Pulmonary artery endothelial cell (primary cell): Measurements from ENCODE around the gene TBL2. TPM values are rescaled to one million over a fixed set of nuclear protein-coding genes. Genes with fewer than 3 reads are reported as not detected.
"Not testable (repeated sequence)": the region's sequence is repeated elsewhere in the genome, so short reads cannot be mapped to it uniquely, and the experiment has no call there.

Experiments
- DNase-seq: peaks from one replicate; pipeline ENCODE4 v3.0.0-alpha.2; 2011; ENCODE audit warnings: low read depth, low spot score
- total RNA-seq: library from RNA; depleted of rRNA; stranded (reverse); fragments of >200 nt; gene quantifications from 2 replicates; pipeline ENCODE4 v1.2.3, GENCODE V29; 2014

Gene TBL2, protein sequence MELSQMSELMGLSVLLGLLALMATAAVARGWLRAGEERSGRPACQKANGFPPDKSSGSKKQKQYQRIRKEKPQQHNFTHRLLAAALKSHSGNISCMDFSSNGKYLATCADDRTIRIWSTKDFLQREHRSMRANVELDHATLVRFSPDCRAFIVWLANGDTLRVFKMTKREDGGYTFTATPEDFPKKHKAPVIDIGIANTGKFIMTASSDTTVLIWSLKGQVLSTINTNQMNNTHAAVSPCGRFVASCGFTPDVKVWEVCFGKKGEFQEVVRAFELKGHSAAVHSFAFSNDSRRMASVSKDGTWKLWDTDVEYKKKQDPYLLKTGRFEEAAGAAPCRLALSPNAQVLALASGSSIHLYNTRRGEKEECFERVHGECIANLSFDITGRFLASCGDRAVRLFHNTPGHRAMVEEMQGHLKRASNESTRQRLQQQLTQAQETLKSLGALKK
- 47.0 and 83.0 TPM in 2 replicates for total RNA-seq

DNA sequence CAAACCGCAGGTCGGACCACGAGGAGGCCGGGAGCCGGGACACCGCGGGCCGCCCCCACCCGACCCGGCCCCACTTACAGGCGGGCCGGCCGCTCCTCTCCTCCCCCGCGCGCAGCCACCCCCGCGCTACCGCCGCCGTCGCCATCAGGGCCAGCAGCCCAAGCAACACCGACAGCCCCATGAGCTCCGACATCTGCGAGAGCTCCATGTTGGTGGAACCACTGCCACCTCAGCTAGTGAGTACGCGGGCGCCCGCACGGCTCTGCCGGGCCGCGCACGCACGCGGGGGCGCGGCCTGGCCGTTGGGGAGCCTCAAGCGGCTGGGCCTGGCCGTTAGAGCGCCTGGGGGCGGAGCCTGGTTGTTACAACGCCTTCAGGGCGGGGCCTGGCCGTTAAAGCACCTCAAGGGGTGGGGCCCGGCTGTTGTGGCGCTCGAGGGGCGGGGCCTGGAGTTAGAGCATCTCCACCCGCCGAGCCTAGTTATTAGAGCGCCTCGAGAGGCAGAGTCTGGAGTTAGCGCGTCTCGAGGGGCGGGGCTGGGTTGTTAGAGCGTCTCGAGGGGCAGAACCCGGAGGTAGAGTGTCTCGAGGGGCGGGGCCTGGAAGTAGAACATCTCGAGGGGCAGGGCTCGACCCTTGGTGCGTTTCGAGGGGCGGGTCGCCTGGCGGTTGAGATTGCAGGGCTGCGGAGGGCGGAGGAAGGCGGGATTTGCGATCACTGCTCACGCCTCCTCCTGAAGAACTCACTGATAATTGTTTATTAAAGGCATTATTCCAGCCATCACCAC lies at the start of gene TBL2:
Gene TBL2 (minus strand): TSS at position 238 of the 787 bp plus-strand sequence. CDS start 30 bp downstream, at position 208.
- DNase-seq = peak; percentile 91

DNA sequence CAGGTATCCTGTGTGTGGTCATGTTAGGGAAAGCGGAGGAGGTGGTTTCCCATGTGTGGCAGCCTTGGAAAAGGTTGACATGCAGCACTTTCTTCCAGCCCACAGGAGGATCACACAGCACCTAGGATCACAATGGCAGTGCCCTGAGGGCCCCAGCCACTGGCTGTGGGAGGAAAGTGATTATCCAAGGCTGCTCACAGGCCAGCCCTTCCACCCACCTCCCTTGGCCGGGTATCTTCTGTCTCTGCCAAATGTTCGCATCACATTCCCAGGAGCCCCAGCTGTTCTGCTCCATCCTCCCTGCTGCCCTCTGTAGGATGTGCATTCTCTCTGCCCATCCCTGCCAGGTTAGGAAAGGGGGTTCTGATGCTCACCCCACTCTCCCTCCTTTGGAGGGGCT lies 48.4 kb upstream of the TBL2 start:
- no peak for DNase-seq

DNA sequence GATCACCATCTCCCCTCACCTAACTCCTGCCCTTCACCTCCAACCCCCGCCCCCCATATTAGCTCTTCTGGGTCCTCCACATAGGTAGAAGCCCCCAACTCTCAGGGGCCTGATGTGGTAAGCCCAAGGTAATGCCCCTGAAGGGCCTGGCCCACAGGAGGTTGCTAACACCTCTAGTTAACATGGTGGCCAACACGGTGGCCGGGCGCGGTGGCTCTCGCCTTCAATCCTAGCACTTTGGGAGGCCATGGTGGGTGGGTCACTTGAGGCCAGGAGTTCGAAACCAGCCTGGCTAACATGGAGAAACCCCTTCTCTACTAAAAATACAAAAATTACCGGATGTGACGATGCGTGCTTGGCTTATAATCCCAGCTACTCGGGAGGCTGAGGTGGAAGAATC lies 46.9 kb upstream of the TBL2 start:
- no peak for DNase-seq

GRCh38 chr7:73624669-73625001 lies 46.3 kb upstream of the TBL2 start:
- no peak for DNase-seq

- no peak for DNase-seq
Measured at GRCh38 chr7:73623798-73624668, 45.7 kb upstream of the TBL2 start, which contains the start of gene MLXIPL. Gene MLXIPL, minus strand, starts transcription at chr7:73624522. Its CDS starts 30 bp downstream, at chr7:73624492.

DNA sequence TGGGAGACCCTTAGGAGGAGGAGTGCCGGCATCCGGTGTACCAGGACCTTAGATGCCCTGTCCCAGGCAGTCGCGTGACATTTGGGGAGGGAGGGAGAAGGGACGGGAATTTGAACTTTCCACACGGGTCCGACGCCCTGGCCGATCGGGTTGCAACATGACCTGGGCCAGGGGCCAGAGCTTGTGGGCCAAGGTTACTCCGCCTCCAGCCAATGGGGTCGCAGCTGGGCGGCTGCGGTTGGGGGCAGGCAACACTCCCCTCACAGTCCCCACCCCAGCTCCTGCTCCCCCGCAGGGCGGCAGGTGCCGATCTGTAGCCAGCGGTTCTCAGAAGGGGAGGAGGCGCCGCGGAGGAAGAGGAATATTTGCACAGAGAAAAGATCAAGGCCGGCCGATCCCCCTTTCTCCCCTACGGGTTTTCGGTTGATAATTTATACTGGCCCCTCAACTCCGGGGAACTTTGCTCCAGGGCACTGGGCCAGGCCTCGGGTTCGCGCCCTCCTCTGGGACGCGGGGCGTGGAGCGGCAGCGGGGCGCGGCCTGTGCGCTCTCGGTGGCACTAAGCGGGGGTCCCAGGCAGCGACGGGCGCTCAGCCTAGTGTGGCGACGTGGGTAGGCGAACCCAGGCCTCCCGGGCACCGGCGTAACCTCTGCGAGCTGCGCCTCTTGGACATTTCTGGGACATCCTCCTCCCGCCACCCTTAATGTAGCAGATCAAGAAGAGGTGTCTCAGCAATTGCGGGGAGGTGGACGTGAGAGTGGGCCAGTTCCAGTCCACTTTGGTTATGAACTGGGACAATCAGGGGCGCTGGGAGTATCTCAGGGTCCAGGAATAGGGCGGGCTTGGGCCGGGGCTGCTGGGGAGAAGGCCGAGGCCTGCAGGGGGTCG lies 44.8 kb upstream of the TBL2 start:
- DNase-seq = no peak

DNA sequence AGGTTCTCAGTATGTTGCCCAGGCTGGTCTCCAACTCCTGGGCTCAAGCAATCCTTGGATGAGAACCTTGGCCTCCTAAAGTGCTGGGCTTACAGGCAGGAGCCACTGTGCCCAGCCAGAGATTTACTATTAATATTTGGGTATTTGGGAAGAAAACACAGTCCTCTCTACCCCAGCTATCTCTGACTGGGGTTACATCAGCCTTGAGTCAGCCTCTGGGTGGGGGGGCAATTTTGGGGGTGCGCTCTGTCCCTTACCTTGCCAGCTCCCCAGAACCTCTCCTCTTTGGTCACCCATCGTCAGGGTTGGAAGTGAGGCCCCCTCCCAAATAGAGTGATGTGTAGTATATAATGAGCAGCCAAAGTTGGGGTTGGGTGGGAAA lies 44.1 kb upstream of the TBL2 start:
- DNase-seq = no peak

- DNase-seq = no peak
Measured at GRCh38 chr7:73621168-73622063, 43.0 kb upstream of the TBL2 start.

GRCh38 chr7:73619394-73619793 lies 41.0 kb upstream of the TBL2 start:
- not testable (repeated sequence) for DNase-seq

DNA sequence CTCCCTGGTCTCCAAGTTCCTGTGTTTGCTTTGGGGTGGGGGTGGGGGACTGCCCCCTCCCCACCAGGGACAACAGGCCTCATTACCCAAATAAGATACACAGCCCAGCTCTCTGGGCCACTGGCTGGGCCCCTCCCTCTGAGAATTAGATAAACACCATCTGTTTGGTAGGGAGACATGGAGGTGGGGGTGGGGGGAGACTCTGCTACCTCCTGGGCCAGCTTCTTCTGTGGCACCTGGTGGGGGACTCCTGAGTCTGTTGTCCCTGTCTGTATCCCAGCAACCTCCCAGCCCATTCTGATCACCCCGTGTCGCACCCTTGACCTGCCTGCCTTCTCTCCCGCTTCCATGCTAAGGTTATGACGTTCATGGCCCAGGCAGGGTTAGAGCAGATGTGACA lies 40.2 kb upstream of the TBL2 start:
- no peak for DNase-seq

DNA sequence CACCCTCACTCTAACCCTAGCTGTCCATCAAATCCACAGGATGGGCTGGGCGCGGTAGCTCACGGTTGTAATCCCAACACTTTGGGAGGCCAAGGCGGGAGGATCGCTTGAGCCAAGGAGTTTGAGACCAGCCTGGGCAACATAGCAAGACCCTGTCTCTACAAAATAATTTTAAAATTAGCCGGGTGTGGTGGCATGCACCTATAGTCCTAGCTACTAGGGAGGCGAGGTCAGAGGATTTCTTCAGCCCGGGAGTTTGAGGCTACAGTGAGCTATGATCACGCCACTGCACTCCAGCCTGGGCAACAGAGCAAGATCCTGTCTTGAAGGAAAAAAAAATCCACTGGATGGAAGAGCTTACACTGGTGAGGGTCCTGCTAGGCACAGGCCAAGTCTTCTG lies 39.1 kb upstream of the TBL2 start:
- DNase-seq = not testable (repeated sequence)

- no peak for DNase-seq
Measured at GRCh38 chr7:73615886-73616285, 37.5 kb upstream of the TBL2 start.

GRCh38 chr7:73614937-73615336 lies 36.6 kb upstream of the TBL2 start:
- not testable (repeated sequence) for DNase-seq

- no peak for DNase-seq
Measured at GRCh38 chr7:73613954-73614735, 35.8 kb upstream of the TBL2 start.

DNA sequence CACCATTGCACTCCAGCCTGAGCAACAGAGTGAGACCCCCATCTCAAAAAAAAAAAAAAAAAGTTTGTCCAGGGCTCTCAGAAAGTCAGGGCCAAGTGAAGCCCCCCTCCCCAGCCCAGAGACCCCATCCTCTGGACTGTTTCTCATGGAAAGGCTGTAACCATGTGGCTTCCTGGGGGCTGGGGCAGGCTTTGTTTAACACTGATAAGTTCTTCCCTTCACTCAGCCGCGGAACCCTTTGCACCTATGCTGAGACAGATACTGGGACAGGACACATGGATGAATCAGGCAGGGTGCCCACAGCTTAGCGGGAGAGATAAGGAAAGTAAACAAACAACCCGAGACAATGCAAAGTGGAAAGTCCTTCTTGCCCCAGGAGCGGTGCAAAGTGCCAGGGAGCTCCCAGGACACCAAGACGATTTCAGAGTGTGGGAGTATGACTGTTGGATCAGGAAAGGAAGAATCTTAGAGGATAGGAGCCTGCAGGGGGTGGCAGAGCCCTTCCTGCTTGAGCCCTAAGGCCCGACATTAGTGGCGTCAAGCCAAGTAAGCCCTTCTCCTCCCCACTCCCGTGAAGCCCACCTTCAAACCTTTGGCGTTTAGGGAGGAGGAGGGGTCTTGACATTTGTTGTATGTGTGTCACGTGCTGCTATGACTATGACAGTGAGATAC lies 34.4 kb upstream of the TBL2 start:
- no peak for DNase-seq

DNA sequence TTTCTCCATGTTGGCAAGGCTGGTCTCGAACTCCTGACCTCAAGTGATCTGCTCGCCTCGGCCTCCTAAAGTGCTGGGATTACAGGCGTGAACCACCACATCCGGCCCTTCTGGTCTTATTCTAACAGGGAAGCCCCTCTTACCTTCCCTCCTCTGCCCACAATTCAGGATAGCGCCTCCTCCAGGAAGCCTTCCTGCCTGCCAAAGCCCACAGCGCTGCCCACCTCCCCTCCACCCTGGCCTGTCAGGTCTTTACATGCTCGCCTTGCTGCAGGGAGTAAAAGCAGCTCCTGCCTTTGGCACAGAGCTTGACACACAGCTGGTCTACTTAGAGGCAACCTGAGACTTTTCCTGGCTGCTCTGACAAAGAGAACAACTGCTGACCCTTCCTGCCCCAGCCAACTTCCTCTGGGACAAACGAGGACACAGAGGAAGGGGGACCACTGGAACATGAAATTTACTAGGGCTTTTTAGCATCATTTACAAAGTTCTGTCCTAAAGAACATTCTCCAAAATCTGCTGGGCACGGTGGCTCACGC lies 32.7 kb upstream of the TBL2 start:
- DNase-seq = no peak

DNA sequence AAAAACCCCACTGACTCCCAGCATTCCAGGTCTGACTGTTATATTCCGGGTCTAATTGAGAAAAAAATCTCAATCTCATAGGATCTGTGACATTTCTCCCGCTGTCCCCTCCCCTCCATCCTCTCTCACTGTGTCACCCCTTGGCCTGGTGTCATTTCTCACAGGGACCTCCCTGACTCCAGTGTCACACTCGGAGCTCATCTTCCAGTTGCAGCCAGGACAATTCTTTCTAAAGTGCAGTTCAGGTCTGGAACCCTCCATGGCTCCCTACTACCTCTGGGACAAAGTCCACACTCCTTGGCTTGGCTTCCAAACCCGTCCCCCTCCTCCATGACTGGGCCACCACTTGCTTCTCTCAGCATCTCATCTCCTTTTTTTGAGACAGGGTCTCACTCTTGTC lies 31.7 kb upstream of the TBL2 start:
- no peak for DNase-seq

DNA sequence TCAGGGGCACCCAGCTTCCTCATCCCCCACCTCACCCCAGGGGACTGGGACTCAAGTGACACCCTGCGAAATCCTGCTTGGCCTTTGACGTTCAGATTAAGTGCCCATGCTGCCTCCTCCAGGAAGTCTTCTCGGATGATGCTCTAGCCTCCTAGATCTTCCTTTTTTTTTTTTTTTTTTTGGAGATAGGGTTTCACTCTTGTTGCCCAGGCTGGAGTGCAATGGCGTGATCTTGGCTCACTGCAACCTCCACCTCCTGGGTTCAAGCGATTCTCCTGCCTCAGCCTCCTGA lies 29.3 kb upstream of the TBL2 start:
- DNase-seq = not testable (repeated sequence)
